NCI-H446 treated with DMSO at 0.1 percent for 48 hours (cell line): Measurements from ENCODE around the gene ATF5.

Experiments used
- DNase-seq: peaks from one replicate; lab custom pipeline; 2025; lab: John Stamatoyannopoulos, UW

Gene ATF5, protein sequence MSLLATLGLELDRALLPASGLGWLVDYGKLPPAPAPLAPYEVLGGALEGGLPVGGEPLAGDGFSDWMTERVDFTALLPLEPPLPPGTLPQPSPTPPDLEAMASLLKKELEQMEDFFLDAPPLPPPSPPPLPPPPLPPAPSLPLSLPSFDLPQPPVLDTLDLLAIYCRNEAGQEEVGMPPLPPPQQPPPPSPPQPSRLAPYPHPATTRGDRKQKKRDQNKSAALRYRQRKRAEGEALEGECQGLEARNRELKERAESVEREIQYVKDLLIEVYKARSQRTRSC

DNA sequence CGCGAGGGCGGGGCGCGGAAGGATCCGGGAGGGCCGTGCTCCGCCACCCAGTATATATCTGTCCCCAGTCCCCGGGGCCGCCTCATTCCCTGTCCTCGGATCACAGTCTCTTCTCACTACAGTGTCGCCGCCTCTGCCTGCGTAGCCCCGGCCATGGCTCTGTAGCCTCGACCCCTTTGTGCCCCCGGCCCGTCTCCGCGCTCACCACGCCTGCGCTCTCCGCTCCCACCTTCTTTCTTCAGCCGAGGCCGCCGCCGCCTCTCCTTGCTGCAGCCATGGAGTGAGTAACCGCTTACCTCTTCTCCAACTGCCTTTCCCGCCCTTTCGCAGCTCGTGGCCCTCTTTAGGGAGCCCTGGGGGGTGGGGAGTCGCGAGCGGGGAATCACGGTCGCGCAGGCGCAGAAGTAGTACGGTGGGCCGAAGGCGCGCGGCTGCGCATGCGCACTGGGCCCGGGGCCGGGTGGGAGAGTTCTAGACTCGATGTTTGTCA is at the start of gene ATF5, which contains the start of gene NUP62:
TSS of gene ATF5 (plus strand) at position 85 of the 490 bp plus-strand sequence. CDS start 1,646 bp downstream, outside the sequence.
TSS of gene NUP62 (minus strand) at position 384 of the 490 bp plus-strand sequence. CDS start 19,697 bp downstream, outside the sequence.
- peak; percentile 94 for DNase-seq

DNA sequence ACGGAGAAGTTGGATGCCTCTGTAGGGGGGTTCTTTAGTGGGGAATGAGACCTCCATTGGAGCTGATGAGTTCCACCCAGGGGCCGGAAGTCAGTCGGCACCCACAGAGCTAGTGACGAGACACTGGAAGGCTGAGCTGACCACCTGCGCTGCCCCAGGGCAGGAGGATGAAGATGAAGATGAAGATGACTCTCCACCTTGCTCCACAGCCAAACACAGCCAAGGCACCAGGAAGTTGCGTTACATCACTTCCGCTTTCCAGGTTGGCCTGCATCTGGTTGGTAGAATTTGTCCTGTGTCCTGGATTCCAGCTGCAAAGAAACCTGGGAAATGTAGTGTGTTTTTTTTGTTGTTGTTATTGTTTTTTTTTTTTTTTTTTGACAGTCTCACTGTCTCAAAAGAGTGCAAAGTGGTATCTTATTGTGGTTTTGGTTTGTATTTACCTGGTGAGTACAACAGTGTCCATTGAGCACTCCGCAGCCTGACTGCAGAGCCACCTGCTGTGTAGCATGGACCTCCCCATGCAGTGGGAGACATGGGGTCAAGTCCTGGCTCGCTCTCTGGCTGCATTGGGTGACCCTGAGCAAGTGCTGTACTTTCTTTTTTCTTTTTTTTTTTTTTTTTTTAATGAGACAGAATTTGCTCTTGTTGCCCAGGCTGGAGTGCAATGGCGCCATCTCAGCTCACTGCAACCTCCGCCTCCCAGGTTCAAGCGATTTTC is 49.6 kb upstream of the ATF5 start:
- DNase-seq = no peak

DNA sequence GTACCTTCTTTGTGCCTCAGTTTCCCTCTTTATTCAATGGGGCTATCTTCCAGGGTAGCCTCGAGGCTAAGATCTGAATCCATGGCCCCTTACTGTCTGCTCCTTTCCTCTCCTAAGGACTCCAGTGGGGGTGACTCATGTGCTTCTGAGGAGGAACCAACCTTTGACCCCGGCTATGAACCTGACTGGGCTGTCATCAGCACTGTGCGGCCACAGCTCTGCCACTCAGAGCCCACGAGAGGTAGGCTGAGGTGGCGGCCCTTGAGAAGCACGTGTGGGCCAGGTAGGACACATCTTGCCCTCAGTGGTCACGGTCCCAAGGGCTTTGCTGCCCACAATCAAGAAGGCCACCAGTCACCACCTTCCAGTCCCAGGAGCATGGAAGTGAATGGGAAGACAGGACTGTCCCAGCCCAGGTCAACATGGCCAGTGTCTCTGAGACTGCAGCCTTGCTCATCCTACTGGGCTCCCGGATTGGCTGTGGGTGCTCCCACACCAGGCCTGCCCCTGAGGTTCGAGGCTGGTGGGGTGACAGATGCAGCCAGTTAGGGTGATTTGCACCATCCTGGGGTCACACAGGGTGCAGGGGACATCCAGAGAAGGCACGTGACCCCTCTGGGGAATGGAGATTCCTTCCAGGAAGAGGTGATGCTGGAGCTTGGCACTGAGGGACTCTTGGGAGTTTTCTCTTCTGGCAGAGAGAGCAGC is 48.7 kb upstream of the ATF5 start:
- DNase-seq = no peak

DNA sequence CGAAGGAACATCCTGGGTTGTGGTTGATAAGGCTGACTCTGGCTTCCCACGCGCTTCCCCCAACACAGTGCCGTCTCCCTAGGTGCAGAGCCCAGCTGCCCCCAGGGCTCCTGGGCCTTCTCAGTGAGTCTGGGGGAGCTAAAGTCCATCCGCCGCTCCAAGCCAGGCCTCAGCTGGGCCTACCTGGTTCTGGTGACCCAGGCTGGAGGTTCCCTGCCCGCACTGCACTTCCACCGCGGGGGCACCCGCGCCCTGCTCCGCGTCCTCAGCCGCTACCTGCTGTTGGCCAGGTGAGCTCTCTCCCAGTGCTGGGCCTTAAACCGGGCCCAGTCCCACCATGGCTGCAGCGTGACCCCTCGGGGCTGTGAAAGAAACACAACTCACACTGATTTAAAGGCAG is 47.8 kb upstream of the ATF5 start:
- DNase-seq = no peak

DNA sequence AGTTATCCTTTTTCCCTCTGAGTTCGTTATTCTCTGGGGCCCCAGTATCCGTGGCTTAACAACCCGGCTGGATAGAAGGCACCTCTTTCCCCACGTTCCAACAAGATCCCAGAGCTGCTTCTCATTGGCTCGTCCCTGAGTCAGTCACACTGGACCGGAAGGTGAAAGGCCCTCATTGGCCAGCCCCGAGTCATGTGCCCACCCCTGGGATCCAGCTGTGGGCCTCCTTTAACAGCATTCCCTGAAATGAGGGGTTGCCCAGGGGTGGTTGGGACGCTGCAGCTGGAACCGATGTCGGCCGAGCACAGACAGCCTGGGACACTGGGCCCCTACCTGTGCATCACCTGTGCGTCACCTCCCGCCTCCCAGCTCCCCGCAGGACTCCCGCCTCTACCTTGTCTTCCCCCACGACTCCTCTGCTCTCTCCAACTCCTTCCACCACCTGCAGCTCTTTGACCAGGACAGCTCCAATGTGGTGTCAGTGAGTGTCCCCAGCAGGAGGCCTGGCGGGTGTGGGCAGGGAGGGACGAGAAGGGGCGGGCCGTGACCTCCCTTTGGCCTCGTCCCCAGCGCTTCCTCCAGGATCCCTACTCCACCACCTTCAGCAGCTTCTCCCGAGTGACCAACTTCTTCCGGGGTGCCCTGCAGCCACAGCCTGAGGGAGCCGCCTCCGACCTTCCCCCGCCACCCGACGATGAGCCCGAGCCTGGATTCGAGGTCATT is 47.2 kb upstream of the ATF5 start:
- DNase-seq = no peak

DNA sequence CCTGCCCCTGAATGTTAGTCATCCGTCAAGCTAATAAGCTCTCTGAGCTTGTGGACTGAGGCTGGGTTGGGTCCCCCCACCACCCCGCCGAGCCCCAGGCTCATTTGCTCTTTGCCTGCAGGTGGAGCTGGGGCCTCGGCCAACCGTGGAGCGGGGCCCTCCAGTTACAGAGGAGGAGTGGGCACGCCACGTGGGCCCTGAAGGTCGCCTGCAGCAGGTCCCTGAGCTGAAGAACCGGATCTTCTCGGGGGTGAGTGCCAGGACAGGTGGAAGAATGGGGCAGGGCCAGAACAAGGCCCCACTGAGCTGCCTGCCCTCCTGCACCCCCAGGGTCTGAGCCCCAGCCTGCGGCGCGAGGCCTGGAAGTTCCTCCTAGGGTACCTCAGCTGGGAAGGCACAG is 46.4 kb upstream of the ATF5 start:
- DNase-seq = no peak

DNA sequence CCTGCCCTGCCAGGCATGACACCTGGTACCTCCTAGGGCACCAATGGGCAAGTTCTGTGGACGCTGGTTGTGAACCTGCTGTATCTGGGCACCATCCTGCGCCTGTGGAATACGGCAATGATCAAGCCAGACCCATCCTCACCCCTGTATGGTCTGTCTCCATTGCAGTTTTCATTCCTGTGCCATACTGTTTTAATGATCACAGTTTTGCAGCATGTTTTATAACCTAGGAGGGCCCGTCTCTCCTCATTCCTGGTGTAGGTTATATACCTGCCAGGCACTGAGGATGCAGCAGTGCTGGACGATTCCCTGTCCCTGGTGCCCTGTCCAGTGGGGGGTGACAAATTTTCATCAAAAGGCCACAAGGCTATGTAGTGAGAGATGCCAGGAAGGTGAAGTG is 45.9 kb upstream of the ATF5 start:
- no peak for DNase-seq

DNA sequence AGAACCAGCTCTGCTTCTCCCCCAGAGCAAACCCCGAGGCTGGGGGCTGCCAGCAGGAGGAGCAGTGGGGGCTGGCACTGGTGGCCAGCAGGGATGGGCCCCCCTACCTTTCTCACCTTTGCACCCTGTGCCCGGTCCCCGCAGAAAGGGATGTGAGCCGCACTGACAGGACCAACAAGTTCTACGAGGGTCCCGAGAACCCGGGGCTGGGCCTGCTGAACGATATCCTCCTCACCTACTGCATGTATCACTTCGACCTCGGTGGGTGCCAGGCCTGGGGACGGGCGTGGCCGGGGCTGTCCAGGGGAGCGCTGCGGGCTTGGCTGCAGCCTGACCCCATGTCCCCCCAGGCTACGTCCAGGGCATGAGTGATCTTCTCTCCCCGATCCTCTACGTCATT is 44.9 kb upstream of the ATF5 start:
- no peak for DNase-seq

DNA sequence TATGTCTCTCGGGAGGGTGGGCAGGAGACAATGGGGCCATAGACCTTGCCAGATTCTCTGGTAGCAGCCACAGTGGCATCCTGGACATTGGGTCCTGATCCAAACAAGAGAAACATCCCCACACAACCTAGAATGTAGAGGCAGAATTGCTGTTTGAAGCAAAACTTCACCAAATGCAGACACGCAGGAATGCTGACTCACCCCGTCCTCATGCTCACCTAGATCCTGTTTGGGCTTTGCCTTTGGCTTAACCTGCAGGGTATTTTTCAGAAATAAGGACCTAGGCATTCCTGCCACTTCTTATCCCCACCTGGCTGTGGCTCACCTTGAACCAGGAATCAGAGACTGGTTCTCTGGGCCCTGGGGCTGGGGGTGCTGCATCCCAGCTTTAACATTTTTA is 44.2 kb upstream of the ATF5 start:
- no peak for DNase-seq

DNA sequence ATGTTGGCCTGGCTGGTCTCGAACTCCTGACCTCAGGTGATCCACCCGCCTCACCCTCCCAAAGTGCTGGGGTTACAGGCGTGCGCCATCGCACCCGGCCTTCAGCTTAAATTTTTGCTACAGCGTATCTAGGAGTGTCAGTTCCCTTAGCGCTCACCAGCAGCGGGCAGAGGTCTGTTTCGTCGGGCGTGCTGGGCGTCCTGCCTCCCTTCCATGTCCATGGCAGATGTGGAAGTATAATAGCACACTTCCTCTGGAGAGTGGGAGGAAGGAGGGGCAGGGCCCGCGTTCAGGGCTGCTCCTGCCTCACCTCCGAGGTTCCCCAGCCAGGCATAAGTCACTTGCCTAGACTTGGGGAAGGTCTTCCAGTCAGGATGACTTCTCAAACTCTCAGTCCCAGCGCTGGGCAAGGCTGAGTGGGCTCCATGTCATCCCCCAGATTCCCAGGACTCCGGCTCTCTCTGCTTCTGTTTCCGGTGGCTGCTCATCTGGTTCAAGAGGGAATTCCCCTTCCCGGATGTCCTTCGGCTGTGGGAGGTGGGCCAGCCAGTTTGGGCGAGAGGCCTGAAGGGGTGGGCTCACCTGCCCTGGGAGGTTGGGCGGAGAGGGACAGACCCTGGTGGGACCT is 41.9 kb upstream of the ATF5 start:
- DNase-seq = no peak

DNA sequence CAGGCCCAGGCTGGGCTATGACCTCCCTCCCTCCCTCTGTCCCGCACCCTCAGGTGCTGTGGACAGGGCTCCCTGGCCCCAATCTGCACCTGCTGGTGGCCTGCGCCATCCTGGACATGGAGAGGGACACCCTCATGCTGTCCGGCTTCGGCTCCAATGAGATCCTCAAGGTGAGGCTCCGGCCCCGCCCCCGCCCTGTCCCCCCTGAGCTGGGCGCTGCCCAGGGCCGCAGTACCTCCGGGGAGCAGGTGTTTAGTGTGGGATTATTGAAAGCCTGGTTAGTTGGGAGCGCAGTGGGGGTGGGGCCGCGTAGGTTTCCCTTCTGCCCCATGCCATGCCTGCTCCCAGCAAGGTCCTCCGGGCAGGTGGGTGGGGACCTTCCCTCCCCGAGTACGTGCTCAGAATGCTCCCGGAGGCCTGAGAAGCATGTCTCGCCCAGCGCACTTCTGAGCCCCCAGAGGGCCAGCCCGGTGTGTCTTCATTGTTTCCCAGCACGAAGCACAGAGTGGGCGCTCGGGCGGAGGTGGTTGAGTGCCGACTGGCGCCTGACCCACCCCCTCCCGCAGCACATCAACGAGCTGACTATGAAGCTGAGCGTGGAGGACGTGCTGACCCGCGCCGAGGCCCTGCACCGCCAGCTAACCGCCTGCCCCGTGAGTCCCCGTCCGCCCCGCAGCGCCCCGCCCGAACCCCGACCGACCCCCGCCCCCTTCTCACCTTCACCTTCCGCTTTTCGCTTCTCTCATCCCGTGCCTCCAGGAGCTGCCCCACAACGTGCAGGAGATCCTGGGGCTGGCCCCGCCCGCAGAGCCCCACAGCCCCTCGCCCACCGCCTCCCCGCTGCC is 41.1 kb upstream of the ATF5 start:
- DNase-seq = no peak

DNA sequence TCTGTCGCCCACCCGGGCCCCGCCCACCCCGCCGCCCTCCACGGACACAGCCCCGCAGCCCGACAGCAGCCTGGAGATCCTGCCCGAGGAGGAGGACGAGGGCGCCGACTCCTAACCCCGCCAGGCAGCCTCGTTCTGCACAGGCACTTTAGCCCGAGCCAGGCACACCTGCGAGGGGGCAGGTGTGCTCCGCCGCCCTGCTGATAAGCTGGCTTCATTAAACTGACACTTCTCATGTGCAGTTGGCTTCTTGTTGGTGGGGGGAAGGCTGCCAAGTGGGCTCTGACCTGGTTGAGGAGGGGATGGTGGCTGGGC is 40.5 kb upstream of the ATF5 start:
- DNase-seq = no peak

DNA sequence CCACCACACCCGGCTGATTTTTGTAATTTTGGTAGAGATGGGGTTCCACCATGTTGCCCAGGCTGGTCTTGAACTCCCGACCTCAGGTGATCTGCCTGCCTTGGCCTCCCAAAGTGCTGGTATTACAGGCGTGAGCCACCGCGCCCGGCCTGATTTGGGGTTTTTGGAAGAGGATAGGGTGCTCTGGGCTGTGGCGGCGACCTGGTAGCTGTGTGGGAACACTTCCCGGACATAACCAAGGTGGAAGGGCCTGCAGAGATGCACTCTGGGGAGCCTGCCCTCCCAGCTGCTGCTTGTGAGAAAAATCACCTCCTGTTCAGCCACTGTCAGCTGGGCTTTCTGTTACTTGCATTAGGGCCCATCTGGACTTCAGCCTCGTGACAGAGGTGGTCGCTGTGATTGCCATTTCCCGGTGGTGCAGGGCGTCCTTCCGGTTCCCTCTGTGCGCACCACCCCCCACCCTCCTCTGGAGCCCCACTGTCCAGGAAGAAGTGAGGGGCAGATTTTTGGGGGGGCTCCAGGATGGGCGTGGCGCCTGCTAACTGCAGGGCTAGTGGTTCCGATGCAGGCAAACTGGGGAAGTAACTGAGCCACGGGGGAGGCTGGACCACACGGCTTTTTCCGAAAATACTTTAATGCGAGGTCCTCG is 39.8 kb upstream of the ATF5 start:
- no peak for DNase-seq

DNA sequence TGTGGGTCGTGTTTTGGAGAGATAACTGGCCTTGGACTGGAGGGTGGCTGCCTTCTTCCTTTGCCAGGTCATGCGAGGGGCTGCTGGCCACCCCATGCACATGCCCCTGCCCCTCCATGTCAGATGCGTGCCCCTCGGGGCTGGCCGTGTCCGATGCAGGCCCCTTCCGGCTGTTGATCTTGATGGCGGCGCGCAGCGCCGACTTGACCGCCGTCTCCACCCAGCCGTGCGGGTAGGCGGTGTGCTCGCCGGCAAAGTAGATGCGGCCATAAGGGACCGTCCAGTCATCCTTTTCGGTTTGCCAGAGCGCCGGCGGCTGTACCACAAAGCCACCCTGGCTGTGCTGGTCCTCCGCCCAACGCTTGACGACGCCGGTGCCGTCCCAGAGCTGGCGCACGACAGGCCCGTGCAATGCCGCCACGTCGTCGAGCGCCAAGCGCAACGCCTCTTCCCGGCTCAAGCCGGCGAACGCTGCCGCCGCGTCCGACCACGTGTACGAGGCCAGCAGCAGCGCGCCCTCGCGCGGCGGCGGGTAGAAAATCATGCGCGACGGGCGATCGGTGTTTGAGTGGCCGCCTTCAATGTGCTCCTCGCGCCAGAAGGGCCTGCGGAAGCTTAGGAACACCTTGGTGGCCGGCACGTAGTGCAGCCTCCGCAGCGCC is 39.2 kb upstream of the ATF5 start:
- no peak for DNase-seq

DNA sequence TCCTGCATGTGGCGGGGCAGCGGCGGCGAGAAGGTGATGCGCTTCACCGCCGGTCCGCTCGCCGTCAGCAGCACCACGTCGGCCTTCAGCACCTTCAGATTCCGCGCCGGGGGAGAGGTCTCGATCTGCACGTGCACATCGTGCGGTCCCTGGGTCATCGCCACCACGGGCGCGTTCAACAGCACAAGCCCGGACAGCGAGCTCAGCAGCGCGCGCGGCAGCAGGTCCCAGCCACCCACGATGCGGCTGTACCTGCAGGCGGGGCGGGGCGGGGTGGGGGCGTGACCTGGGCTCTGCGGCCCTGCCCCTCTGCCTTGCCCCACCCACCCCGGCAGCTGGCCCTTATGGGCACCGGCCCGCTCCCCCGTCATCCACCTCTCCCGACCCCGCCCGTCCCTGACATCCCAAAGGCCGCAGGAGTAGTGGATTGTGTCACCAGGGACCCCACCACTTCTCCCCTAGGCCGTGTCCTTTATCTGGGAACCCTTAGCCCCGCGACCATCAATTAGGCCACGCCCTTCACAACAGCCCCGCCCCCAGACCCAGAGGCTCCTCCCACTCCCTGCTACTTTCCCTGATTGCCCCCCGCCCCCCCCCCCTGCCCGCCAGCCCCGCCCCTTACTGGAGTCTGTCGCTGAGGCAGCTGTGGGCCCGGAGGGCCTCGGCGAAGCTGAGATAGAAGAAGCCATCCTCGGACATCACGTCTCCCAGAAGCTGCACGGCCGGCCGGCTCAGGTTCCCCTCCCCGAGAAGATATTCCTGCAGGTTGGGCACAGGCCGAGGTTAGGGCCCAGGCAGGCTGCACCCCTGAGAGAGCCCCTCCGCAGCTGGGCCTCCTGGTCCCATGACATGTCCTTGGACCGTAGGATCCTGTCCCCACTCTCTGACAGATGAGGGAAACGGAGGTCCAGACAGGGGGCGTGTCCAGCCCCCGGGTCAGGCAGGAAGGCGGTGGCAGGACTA is 38.4 kb upstream of the ATF5 start:
- DNase-seq = no peak

DNA sequence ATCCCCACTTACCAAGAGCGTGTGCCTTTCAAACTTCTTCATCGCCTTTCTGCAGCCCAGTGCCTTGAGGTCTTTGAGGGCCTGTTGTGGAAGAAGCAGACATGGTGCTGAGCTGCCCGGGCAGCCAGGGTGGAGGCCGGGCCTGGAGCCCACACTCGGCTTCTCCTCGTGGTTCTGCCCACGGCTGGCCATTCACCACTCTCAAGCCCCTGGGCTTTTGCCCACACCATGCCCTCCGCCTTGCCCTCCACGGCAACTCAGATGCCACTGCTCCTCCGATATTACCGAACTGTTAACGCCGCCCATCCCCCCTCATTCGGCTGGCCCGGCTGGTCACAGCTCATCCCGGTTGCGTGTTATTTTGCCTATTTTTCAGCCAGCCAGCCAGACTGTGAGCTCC is 37.6 kb upstream of the ATF5 start:
- no peak for DNase-seq

DNA sequence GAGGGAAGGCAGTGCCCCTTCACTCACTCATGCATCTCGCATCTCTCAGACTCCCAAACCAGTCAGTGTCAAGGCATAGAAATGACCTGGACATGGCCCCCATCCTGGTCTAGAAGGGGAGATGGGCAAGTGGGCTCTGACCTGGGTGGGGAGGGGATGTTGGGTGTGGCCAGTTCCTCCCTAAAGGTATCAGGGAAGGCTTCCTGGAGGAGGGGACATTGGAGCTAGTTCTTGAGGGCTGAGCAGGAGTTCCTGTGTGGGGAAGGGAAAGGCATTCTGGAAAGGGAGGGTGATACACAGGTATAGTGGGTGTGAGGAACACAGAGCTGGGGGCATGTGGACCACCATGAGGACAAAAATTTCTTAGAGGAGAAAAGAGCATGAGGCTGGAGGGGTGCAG is 36.3 kb upstream of the ATF5 start:
- no peak for DNase-seq

DNA sequence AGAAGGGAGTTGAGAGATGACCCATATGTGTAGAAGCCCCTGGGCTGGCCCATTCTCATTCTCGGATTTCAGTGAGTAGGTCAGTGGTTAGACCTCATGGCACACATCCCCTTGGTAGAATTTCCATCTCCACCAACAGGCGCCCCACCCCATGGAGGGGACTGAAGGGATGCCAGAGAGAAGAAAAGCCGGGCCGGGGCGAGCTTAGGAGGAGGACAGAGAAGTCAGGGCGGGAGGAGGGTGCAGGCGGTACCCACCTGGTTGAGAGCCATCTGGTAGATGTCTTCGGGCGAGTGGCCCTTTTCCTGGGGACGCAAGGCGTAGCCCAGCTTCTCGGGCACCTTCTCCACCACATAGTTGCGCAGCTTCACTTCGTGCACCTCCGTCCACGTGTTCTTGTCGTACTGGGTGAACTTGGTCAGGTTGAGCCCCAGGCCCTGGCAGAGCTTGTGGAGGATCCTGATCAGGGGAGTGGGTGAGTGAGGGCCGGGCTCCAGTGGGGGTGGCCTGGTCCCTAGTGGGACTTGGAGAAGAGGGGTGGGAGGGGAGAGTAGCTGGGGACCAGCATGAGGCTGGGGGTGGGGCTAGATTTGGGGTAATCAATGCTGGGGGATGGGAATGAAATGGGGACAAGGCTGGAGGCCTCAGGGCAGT is 34.9 kb upstream of the ATF5 start:
- no peak for DNase-seq
